OCI-LY3 (cell line): Measurements from ENCODE around the gene YY1.

Experiments used
- H2AFZ ChIP-seq: fragments of 200-600, 300-600 bp; shearing (Covaris generic); 2 replicates; pipeline ENCODE4 v1.6.0; 2014; ENCODE audit warnings: antibody characterized with exemption, low read depth, low read length
- H3K27ac ChIP-seq: fragments of 200-600, 300-600 bp; sonication (generic); 2 replicates; pipeline ENCODE4 v1.5.1; 2014; ENCODE audit warnings: mild to moderate bottlenecking, low read length, moderate library complexity, mixed read lengths
- H3K27me3 ChIP-seq: fragments of 200-600, 300-600 bp; sonication (generic); 2 replicates; pipeline ENCODE4 v1.6.1; 2014; ENCODE audit warnings: low read depth, low read length, mixed read lengths
- H3K36me3 ChIP-seq: fragments of 200-600, 300-600 bp; sonication (generic); replicated peaks from 2 replicates; pipeline ENCODE3; 2014; ENCODE audit warnings: low read depth, low read length, mixed read lengths
- H3K4me1 ChIP-seq: fragments of 300-600, 200-600 bp; sonication (generic); 2 replicates; pipeline ENCODE4 v1.6.1; 2014; ENCODE audit warnings: low read length, mixed read lengths
- H3K4me2 ChIP-seq: fragments of 200-600, 300-600 bp; sonication (generic); 2 replicates; pipeline ENCODE4 v1.6.1; 2014; ENCODE audit warnings: low read length, mixed read lengths
- H3K4me3 ChIP-seq: fragments of 300-600, 200-600 bp; sonication (generic); 2 replicates; pipeline ENCODE4 v1.5.1; 2014; ENCODE audit warnings: antibody characterized with exemption, mild to moderate bottlenecking, low read length, moderate library complexity
- H3K79me2 ChIP-seq: fragments of 300-600, 200-600 bp; shearing (Covaris generic); 2 replicates; pipeline ENCODE4 v1.6.1; 2014; ENCODE audit warnings: mild to moderate bottlenecking, low read length, mixed read lengths
- H3K9ac ChIP-seq: fragments of 300-600, 200-600 bp; shearing (Covaris generic); 2 replicates; pipeline ENCODE4 v1.6.0; 2014; ENCODE audit warnings: mild to moderate bottlenecking, low read length, moderate library complexity
- H3K9me3 ChIP-seq: fragments of 200-600, 300-600 bp; shearing (Covaris generic); 2 replicates; pipeline ENCODE4 v1.6.1; 2014; ENCODE audit warnings: low read length, mixed read lengths; ENCODE audit not compliant: insufficient read depth
- H4K20me1 ChIP-seq: fragments of 200-600, 300-600 bp; sonication (generic); 2 replicates; pipeline ENCODE4 v1.6.1; 2016; ENCODE audit warnings: low read length, mixed read lengths; ENCODE audit not compliant: insufficient read depth
- EZH2phosphoT487 ChIP-seq: fragments of 200-600 bp; shearing (Covaris generic); IDR thresholded peaks from 2 replicates; pipeline ENCODE4 v1.6.1; 2018; ENCODE audit warnings: antibody characterized with exemption, mixed run types, low read depth
- TF ChIP-seq, protein P1 (sequence below): fragments of 200-600, 300-600 bp; sonication (generic); IDR thresholded peaks from 2 replicates; pipeline ENCODE4 v1.5.1; 2014; ENCODE audit warnings: antibody characterized with exemption, low read length, low read depth

The YY1 gene

DNA sequence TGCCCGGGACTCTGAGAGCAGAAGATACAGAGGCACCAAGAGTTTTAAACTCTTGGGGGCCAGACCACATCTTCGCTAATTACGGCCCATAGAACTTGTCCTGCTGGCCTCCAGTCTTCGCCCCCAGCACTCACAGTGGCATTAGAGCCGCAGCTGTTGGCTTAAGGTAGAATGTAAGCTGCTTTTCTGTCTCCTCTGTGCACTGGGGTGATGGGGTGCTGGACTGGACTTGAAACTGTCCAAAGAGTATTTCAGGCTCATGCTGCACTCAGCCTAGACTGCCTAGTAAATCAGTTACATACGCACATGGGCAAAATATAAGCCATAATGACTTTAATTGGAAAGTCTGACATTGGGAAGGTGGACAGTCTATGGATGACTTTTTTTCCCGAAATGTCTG lies 29.0 kb downstream of the YY1 start:
- H3K4me2 ChIP-seq: no peak overlapping the region
- H3K4me3 ChIP-seq: no peak overlapping the region
- H3K27me3 ChIP-seq: no peaks in the 10 kb centered on the region
- peaks cover 61% of the 10 kb centered on the region for H4K20me1 ChIP-seq
- no peak overlapping the region for H3K9ac ChIP-seq
- peaks cover 92% of the 10 kb centered on the region for H3K79me2 ChIP-seq
- H3K36me3 ChIP-seq: peaks cover 27% of the 10 kb centered on the region
- H3K4me1 ChIP-seq: no peaks in the 10 kb centered on the region
- H3K9me3 ChIP-seq: no peaks in the 10 kb centered on the region
- H3K27ac ChIP-seq: no peak overlapping the region
- no peak overlapping the region for H2AFZ ChIP-seq
- no peak for TF ChIP-seq EZH2phosphoT487
- TF ChIP-seq, protein P1, sequence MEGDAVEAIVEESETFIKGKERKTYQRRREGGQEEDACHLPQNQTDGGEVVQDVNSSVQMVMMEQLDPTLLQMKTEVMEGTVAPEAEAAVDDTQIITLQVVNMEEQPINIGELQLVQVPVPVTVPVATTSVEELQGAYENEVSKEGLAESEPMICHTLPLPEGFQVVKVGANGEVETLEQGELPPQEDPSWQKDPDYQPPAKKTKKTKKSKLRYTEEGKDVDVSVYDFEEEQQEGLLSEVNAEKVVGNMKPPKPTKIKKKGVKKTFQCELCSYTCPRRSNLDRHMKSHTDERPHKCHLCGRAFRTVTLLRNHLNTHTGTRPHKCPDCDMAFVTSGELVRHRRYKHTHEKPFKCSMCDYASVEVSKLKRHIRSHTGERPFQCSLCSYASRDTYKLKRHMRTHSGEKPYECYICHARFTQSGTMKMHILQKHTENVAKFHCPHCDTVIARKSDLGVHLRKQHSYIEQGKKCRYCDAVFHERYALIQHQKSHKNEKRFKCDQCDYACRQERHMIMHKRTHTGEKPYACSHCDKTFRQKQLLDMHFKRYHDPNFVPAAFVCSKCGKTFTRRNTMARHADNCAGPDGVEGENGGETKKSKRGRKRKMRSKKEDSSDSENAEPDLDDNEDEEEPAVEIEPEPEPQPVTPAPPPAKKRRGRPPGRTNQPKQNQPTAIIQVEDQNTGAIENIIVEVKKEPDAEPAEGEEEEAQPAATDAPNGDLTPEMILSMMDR: no peak

DNA sequence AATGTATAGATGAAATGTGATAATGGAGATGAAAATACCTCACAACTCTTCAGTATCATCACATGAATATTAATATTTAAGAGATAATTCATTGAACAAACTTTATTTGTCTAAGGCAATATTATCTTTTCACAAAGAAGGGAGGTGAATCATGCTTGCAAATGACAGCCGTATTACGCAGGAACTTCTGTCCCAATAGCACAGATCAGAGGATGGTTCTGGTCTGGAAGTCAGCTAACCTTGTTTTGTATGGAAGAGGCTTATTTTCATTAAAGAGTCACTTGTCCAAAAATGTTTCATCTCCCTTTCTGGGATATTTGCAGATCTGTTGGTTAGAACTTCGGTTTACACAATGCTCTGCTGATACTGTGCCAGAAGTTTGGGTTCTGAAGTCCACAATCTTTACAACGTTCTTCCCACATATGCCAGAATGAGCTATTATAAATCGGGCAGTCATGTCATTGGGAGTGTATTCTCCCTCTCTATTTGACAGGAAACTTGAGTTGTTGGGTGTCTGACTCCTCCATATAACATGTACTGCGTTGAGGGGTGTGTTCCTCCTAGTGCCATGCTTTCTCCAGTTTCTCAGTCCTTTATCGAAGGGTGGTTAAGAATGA lies 29.8 kb downstream of the YY1 start:
- Histone ChIP-seq H2AFZ (no peak overlapping the region), H3K27me3 (no peaks in the 10 kb centered on the region), H3K4me3 (no peak overlapping the region), H3K4me2 (no peak overlapping the region), H3K79me2 (peaks cover 92% of the 10 kb centered on the region), H3K4me1 (no peaks in the 10 kb centered on the region), H4K20me1 (peaks cover 60% of the 10 kb centered on the region), H3K9ac (no peak overlapping the region), H3K9me3 (no peaks in the 10 kb centered on the region), H3K36me3 (peaks cover 20% of the 10 kb centered on the region), H3K27ac (no peak overlapping the region)
- TF ChIP-seq, protein P1: no peak
- TF ChIP-seq EZH2phosphoT487: no peak

DNA sequence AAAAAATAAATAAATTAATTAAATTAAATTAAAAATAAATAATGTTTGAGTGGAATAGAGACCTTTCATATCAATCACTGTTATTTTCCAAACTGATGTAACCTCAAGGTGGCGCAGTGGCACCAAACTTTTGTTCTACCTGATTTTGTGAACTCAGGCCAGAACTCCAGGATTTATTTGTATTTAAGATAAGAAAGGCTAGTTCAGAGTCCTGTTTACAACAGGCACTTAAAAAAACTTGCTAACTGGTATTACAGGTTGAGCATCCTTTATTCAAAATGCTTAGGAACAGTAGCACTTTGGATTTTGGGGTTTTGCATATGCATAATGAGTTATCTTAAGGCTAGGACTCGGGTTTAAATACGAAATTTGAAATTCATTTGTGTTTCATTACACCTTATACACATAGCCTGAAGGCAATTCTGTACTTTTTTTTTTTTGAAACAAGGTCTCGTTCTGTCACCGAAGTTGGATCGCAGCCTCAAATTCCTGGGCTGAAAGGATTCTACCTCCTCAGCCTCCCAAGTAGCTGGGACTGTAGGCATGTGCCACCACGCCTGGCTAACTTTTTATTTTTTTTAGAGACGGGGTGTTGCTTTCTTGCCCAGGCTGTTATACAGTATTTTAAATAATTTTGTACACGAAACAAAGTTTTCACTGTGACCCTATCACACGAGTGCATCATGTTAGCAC lies 32.4 kb downstream of the YY1 start:
- H2AFZ ChIP-seq: no peak overlapping the region
- H3K9me3 ChIP-seq: no peaks in the 10 kb centered on the region
- no peak overlapping the region for H3K9ac ChIP-seq
- H3K4me2 ChIP-seq: no peak overlapping the region
- peaks cover 65% of the 10 kb centered on the region for H4K20me1 ChIP-seq
- H3K36me3 ChIP-seq: peaks cover 18% of the 10 kb centered on the region
- H3K27ac ChIP-seq: no peak overlapping the region
- no peak overlapping the region for H3K4me3 ChIP-seq
- TF ChIP-seq, protein P1: peak; percentile 56
- no peak for TF ChIP-seq EZH2phosphoT487
- H3K79me2 ChIP-seq: peaks cover 92% of the 10 kb centered on the region
- H3K27me3 ChIP-seq: no peaks in the 10 kb centered on the region
- peaks cover 7% of the 10 kb centered on the region for H3K4me1 ChIP-seq

DNA sequence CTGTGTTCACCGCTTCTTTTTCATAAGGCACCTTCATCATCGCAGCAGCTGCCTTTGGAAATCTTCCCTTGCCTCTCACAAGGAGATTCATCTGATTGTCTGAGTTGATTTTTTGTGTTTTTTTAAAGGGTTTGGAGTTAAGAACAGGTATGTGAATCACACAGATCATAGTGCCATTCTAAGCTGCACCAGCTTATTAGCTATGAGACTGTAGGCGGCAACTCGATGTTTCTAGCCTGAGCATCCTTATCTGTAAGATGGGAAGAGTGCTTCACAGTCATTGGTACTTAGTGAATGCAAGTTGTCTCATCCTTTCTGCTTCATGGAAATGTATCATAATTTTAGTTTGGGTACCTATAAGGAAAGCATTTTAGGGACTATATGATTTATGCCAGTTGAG lies 35.3 kb downstream of the YY1 start:
- Histone ChIP-seq H3K27me3 (no peaks in the 10 kb centered on the region), H3K4me2 (no peak overlapping the region), H3K36me3 (peaks cover 25% of the 10 kb centered on the region), H3K79me2 (peaks cover 92% of the 10 kb centered on the region), H3K9me3 (no peaks in the 10 kb centered on the region), H3K4me3 (no peak overlapping the region), H3K4me1 (peaks cover 7% of the 10 kb centered on the region), H3K27ac (no peak overlapping the region), H2AFZ (no peak overlapping the region), H4K20me1 (peaks cover 56% of the 10 kb centered on the region), H3K9ac (no peak overlapping the region)
- no peak for TF ChIP-seq EZH2phosphoT487
- TF ChIP-seq, protein P1: no peak
